ENCODE results near the gene PALLD. TPM values are rescaled to one million over a fixed set of nuclear protein-coding genes. Genes with fewer than 3 reads are reported as not detected.

PALLD gene
- total and polyA plus RNA-seq, 2 of the 8 experiments (the other 6 are each of a cell fraction or from before 2014, with no cell fraction given): 10.5 to 25.0 TPM

DNA sequence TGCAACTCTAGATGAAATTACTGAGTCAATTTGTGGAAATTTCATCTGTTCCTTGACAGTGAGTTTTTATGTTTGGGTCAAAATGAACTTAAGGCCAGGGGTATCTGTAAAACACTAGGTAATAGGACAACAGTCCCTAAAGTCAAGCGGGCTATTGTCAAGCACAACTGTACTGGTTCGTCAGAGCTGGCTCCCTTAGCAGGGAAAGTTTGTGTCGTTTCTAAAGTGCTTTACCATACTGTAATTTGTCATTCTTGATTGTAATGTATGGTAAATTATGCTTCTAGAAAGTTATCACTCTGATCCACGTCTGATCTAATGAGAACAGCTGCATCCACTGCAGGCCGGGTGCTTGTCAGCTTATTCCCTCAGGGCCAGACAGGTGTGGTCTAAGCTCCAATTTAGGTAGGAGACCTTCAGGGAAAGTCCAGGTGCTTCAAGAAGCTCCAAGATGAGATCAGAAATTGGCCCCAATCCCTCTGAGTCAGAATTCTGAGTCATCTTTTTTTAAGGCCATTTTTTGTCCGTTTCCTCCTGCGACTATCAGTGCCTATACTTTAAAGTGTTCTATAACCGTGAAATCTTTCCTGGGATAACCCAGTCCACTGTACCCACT is 92.2 kb downstream of the PALLD start (continued):
- TF ChIP-seq, protein P1, sequence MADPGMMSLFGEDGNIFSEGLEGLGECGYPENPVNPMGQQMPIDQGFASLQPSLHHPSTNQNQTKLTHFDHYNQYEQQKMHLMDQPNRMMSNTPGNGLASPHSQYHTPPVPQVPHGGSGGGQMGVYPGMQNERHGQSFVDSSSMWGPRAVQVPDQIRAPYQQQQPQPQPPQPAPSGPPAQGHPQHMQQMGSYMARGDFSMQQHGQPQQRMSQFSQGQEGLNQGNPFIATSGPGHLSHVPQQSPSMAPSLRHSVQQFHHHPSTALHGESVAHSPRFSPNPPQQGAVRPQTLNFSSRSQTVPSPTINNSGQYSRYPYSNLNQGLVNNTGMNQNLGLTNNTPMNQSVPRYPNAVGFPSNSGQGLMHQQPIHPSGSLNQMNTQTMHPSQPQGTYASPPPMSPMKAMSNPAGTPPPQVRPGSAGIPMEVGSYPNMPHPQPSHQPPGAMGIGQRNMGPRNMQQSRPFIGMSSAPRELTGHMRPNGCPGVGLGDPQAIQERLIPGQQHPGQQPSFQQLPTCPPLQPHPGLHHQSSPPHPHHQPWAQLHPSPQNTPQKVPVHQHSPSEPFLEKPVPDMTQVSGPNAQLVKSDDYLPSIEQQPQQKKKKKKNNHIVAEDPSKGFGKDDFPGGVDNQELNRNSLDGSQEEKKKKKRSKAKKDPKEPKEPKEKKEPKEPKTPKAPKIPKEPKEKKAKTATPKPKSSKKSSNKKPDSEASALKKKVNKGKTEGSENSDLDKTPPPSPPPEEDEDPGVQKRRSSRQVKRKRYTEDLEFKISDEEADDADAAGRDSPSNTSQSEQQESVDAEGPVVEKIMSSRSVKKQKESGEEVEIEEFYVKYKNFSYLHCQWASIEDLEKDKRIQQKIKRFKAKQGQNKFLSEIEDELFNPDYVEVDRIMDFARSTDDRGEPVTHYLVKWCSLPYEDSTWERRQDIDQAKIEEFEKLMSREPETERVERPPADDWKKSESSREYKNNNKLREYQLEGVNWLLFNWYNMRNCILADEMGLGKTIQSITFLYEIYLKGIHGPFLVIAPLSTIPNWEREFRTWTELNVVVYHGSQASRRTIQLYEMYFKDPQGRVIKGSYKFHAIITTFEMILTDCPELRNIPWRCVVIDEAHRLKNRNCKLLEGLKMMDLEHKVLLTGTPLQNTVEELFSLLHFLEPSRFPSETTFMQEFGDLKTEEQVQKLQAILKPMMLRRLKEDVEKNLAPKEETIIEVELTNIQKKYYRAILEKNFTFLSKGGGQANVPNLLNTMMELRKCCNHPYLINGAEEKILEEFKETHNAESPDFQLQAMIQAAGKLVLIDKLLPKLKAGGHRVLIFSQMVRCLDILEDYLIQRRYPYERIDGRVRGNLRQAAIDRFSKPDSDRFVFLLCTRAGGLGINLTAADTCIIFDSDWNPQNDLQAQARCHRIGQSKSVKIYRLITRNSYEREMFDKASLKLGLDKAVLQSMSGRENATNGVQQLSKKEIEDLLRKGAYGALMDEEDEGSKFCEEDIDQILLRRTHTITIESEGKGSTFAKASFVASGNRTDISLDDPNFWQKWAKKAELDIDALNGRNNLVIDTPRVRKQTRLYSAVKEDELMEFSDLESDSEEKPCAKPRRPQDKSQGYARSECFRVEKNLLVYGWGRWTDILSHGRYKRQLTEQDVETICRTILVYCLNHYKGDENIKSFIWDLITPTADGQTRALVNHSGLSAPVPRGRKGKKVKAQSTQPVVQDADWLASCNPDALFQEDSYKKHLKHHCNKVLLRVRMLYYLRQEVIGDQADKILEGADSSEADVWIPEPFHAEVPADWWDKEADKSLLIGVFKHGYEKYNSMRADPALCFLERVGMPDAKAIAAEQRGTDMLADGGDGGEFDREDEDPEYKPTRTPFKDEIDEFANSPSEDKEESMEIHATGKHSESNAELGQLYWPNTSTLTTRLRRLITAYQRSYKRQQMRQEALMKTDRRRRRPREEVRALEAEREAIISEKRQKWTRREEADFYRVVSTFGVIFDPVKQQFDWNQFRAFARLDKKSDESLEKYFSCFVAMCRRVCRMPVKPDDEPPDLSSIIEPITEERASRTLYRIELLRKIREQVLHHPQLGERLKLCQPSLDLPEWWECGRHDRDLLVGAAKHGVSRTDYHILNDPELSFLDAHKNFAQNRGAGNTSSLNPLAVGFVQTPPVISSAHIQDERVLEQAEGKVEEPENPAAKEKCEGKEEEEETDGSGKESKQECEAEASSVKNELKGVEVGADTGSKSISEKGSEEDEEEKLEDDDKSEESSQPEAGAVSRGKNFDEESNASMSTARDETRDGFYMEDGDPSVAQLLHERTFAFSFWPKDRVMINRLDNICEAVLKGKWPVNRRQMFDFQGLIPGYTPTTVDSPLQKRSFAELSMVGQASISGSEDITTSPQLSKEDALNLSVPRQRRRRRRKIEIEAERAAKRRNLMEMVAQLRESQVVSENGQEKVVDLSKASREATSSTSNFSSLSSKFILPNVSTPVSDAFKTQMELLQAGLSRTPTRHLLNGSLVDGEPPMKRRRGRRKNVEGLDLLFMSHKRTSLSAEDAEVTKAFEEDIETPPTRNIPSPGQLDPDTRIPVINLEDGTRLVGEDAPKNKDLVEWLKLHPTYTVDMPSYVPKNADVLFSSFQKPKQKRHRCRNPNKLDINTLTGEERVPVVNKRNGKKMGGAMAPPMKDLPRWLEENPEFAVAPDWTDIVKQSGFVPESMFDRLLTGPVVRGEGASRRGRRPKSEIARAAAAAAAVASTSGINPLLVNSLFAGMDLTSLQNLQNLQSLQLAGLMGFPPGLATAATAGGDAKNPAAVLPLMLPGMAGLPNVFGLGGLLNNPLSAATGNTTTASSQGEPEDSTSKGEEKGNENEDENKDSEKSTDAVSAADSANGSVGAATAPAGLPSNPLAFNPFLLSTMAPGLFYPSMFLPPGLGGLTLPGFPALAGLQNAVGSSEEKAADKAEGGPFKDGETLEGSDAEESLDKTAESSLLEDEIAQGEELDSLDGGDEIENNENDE (IDR thresholded peaks at IDR 0.05; ENCODE audit: insufficient replicate concordance, low read length): no peak
- TF ChIP-seq SP1 (IDR thresholded peaks at IDR 0.05; ENCODE audit: low read depth, low read length): no peak
- no peak for TF ChIP-seq BRCA1 (IDR thresholded peaks at IDR 0.05; ENCODE audit: low read depth, low read length)
- TF ChIP-seq, protein P2, sequence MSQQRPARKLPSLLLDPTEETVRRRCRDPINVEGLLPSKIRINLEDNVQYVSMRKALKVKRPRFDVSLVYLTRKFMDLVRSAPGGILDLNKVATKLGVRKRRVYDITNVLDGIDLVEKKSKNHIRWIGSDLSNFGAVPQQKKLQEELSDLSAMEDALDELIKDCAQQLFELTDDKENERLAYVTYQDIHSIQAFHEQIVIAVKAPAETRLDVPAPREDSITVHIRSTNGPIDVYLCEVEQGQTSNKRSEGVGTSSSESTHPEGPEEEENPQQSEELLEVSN (IDR thresholded peaks at IDR 0.05): no peak
- no peak for TF ChIP-seq CHD1 (IDR thresholded peaks at IDR 0.05; ENCODE audit: low read depth, low read length)
- TF ChIP-seq TCF12 (IDR thresholded peaks at IDR 0.05; ENCODE audit: low read depth, low read length): no peak
- TF ChIP-seq SIN3A (conservative IDR thresholded peaks at IDR 0.05 in 1 of 2, IDR thresholded peaks at IDR 0.05 in 1 of 2; ENCODE audit: low read depth in 1 of 2, low read length in 2 of 2): no peak
- no peak for TF ChIP-seq KDM4A (IDR thresholded peaks at IDR 0.05; ENCODE audit: low read depth, low read length, severe bottlenecking)
- no peak for TF ChIP-seq CTBP2 (IDR thresholded peaks at IDR 0.05; ENCODE audit: borderline replicate concordance, insufficient read depth, insufficient read length, low read length)

Measured in H1 (cell line).